Inflammatory macrophage treated with lipopolysaccharide for 4 hours (primary cell): ENCODE data around the gene SLC3A2.
"Not testable (repeated sequence)": the region's sequence is repeated elsewhere in the genome, so short reads cannot be mapped to it uniquely, and the experiment has no call there.

Experiments used
- DNase-seq: peaks from one replicate; pipeline ENCODE4 v3.0.0-alpha.2; 2020

SLC3A2 gene

GRCh38 chr11:62931499-62932278 is 51.0 kb downstream of the SLC3A2 start:
- DNase-seq: no peak

GRCh38 chr11:62933285-62933684 is 52.6 kb downstream of the SLC3A2 start:
- DNase-seq: no peak

- no peak for DNase-seq
These were observed 53.2 kb downstream of the SLC3A2 start for GRCh38 chr11:62933750-62934495.

GRCh38 chr11:62934496-62934785 is 53.7 kb downstream of the SLC3A2 start:
- no peak for DNase-seq

GRCh38 chr11:62937528-62937927 is 56.8 kb downstream of the SLC3A2 start:
- not testable (repeated sequence) for DNase-seq
